Measurements from ENCODE around the gene ZNF75A.
A peak's percentile ranks its signal among the peaks of the same experiment; 100 is the strongest.

ZNF75A gene

GRCh38 chr16:3282730-3283542 lies 22.4 kb upstream of the ZNF75A start, which contains the start of gene ZNF263 (continued):
- no peak for TF ChIP-seq TSHZ1 (tag by site-specific recombination; IDR thresholded peaks at IDR 0.05; ENCODE audit: borderline replicate concordance)
- peak; percentile 95 for TF ChIP-seq ZNF76 (tag by site-specific recombination; IDR thresholded peaks at IDR 0.05; ENCODE audit: borderline replicate concordance, low read depth)
- peak; percentile 81 for TF ChIP-seq ZBTB48 (tag by site-specific recombination; IDR thresholded peaks at IDR 0.05)
- TF ChIP-seq ZNF518A (tag by site-specific recombination; conservative IDR thresholded peaks at IDR 0.05; ENCODE audit: low read depth): peak; percentile 61; the same call in 1 of the 2 replicates
- TF ChIP-seq ZNF580 (tag by site-specific recombination; IDR thresholded peaks at IDR 0.05): no peak
- TF ChIP-seq ZNF114 (tag by site-specific recombination; IDR thresholded peaks at IDR 0.05): no peak
- TF ChIP-seq ZNF785 (tag by site-specific recombination; IDR thresholded peaks at IDR 0.05): peak; percentile 90
- peak; percentile 12; the same call in 1 of the 2 replicates for TF ChIP-seq INSM2 (tag by site-specific recombination; IDR thresholded peaks at IDR 0.05)
- TF ChIP-seq RBAK (tag by site-specific recombination; IDR thresholded peaks at IDR 0.05): no peak
- no peak for TF ChIP-seq ZBTB49 (tag by site-specific recombination; IDR thresholded peaks at IDR 0.05; ENCODE audit: low read depth)
- TF ChIP-seq ZBTB6 (tag by site-specific recombination; IDR thresholded peaks at IDR 0.05): peak; percentile 93
- TF ChIP-seq ZNF423 (tag by site-specific recombination; IDR thresholded peaks at IDR 0.05): no peak
- peak; percentile 31; the same call in 1 of the 2 replicates for TF ChIP-seq OVOL3 (tag by site-specific recombination; IDR thresholded peaks at IDR 0.05)
- TF ChIP-seq ZNF488 (tag by site-specific recombination; IDR thresholded peaks at IDR 0.05): no peak
- no peak for TF ChIP-seq ZNF174 (tag by site-specific recombination; IDR thresholded peaks at IDR 0.05)
- TF ChIP-seq ZBTB26 (tag by site-specific recombination; optimal IDR thresholded peaks at IDR 0.05): peak; percentile 90
- TF ChIP-seq ZNF433 (tag by site-specific recombination; IDR thresholded peaks at IDR 0.05; ENCODE audit: low read depth): no peak
- peak; percentile 84 for TF ChIP-seq ZNF449 (tag by site-specific recombination; IDR thresholded peaks at IDR 0.05)
- no peak for TF ChIP-seq ZNF19 (tag by site-specific recombination; IDR thresholded peaks at IDR 0.05; ENCODE audit: low read depth)

Data from HEK293 (cell line).